ENCODE data around the gene POC1A.
"Not testable (repeated sequence)": the region's sequence is repeated elsewhere in the genome, so short reads cannot be mapped to it uniquely, and the experiment has no call there.

Gene POC1A

GRCh38 chr3:52183786-52184445 lies 29.7 kb upstream of the POC1A start:
- DNase-seq: no peak

DNA sequence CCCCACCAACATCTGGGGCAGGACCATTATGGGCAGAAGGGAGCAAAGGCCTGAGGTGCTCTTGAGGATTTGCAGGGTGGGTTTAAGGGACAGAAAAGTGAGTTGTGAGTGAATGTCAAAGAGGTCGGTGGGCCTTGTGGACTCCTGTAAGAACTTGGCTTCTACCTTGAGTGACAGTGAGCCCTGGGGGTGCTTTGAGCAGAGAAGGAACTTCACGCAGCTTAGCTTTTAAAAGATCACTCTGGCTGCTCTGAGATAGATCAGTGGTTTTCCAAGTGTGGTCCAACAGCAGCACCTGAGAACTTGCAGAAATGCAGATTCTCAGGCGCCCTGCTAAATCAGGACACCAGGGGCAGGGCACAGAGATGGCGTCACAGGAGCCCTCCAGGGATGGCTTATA lies 28.5 kb upstream of the POC1A start:
- DNase-seq: no peak

GRCh38 chr3:52182196-52182595 lies 28.0 kb upstream of the POC1A start:
- DNase-seq: no peak

DNA sequence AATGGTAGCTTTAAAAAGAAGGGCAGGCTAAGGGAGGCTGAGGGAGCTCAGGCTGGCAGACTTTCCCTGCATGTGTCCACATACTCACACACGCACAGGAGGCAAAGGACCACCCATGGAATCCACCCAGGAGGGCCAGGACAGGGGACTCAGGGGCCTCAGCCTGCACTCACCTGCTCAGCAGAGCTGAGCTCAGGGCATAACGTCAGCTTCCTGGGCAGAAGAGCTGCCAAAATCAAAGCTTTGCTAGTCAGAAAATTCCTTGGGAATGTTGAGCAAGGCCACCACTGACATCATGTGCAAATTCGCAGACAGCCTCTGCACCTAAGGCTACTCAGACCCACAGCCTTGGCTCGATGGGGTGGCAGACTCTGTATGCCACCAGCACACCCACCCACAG lies 27.3 kb upstream of the POC1A start:
- no peak for DNase-seq

GRCh38 chr3:52178537-52178936 lies 24.3 kb upstream of the POC1A start:
- DNase-seq: no peak

- not testable (repeated sequence) for DNase-seq
These were observed 23.9 kb upstream of the POC1A start for GRCh38 chr3:52178126-52178525.

DNA sequence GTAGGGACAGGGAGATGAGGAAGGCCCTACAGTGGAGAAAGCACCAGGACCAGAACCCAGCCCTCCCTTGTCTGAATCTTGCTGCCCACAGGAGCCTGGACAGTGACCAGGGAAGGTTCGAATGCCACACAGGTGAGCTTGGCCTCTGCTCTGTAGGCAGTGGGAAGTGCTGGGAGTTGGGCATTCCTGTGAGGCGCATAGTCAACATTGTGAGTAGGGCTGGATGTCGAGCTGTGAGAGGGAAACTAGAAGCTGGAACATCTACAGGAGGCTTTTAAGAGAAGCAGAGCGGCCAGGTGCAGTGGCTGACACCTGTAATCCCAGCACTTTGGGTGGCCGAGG lies 23.4 kb upstream of the POC1A start:
- DNase-seq: no peak

GRCh38 chr3:52176951-52177700 lies 22.9 kb upstream of the POC1A start:
- no peak for DNase-seq

DNA sequence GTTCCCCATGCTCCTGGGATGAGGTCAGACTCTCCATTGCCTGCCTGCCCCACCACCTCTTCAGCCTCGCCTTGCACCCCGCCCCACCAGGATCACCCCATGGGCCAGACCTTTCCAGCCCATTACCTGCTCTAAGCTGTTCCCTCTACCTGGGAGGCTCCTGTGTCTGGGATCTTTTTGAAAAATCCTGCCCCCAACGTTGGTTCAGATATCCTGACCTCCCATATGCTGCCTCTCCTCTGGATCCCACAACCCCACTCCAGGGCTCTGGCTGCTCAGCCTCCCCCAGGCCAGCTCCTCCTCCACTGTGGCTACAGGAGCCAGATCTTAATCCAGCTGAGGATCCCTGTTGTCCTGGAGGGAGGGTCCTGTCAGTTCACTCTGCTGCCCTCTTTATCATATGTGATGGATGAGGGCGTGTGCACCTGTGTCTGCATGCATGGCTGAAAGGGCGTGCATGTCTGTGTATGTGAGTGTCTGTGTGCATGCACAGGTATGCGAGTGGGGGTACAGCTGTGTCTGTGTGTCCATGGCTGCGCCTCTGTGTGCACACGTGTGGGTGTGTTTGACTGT lies 22.0 kb upstream of the POC1A start:
- no peak for DNase-seq

- no peak for DNase-seq
These were observed 21.4 kb upstream of the POC1A start for GRCh38 chr3:52175416-52176179.

- DNase-seq: no peak
These were observed 20.7 kb upstream of the POC1A start for GRCh38 chr3:52174896-52175295.

- no peak for DNase-seq
These were observed 18.9 kb upstream of the POC1A start for GRCh38 chr3:52173101-52173500.

DNA sequence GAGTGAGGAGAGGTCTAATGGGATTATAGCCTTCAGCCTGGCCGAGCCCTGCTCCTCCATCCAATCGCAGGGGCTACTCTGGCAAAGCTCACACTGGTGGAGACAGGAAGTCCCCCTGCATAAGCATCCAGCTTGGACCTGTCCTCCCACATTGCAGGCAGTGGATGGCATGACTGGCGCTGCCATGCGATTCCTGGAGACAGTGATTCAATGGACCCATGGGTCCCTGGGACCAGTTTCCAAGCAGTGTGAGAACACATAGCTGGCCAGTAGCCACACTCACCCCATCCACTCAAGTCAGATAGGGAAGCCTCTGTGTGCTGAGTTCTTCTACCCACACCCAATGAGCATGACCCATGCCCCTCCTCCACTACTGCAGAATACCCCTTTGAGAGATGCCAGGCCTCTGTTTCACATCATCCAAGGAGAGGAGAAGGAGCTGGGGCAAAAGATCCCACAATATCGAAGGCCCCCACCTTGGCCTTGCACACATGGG lies 18.1 kb upstream of the POC1A start:
- DNase-seq: no peak

DNA sequence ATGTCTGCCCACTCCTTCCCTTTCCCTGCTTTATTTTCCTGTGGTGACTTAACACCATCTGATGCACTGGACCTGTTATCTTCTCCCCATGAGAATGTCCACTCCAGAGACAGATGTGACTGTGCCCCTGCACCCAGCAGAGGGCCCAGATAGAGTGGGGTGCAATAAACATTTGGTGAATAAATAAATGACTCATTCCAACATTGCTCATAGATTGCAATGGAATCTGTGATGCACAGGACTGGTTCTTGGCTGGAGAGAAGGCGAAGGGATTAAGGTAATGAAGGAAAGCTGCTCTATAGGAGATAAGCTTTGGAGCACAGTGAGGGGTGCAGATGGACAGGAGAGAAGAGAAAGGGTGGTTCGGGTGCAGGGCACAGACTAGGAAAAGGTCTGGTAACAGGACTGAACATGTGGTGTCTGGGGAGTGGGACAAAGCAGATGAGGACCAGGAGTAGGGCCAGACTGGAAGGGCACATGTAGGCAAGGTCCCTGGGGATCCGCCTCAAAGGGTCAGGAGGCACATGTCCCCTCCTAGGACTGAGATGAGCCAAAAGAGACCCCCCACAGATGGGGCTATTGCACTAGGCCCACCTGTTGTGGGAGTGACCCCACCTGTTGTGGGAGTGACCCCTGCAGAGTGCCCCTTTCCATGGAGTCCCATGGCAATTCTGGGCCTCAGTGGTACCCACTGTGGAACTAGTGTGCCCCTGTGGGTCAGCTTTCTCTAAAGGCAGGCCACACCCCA lies 17.5 kb upstream of the POC1A start:
- DNase-seq: no peak

GRCh38 chr3:52170217-52170616 lies 16.0 kb upstream of the POC1A start:
- not testable (repeated sequence) for DNase-seq

- no peak for DNase-seq
These were observed 13.0 kb upstream of the POC1A start for GRCh38 chr3:52167240-52167639.

DNA sequence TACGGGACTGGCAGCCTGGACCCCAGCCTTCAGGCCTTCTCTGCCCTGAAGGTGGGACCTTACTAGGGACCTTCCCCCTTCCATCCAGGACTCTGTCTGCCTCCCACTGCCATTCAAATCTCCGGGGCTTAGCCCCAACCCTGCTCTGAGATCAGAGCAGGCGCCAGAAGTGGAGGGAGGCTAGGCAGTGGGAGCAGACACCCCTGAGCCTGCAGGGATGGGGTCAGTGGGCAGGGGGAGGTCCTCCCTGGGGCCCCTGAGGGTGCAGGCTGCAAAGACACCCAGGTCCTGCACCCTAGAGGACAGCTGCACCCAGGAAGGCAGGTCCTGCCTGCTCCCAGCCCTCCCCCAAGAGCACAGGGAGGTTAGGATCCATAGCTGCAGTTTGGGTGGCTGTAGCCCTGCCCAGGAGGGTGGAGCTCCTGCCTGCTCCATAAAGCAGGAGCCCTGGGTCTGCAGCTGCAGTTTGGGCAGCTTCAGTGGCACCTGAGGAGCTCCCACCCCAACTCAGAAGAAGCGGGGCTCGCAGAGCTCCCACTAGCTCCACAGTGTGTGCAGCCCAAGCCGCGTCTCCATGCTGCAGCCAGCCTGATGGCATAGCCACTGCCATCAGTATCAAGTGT lies 8.1 kb upstream of the POC1A start:
- DNase-seq: no peak

DNA sequence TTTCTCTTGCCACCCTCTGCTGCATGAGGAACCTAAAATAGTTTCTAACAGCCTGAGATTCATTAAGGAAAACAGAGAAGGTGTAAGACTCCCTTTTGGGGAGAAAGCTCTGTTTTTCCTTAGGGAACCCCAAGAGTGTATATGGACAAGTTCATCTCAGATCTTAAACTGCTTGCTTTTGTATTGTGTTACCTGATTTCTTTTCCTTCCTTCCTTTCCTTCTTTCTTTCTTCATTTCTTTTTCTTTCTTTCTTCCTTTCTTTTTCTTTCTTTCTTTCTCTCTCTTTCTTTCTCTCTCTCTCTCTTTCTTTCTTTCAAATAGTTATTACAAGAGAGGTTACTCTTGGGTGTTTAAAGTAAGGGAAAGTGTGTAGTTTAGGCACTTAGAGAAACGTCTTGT lies 5.3 kb upstream of the POC1A start:
- no peak for DNase-seq

- DNase-seq: no peak
These were observed 1.7 kb upstream of the POC1A start for GRCh38 chr3:52155912-52156311.

DNA sequence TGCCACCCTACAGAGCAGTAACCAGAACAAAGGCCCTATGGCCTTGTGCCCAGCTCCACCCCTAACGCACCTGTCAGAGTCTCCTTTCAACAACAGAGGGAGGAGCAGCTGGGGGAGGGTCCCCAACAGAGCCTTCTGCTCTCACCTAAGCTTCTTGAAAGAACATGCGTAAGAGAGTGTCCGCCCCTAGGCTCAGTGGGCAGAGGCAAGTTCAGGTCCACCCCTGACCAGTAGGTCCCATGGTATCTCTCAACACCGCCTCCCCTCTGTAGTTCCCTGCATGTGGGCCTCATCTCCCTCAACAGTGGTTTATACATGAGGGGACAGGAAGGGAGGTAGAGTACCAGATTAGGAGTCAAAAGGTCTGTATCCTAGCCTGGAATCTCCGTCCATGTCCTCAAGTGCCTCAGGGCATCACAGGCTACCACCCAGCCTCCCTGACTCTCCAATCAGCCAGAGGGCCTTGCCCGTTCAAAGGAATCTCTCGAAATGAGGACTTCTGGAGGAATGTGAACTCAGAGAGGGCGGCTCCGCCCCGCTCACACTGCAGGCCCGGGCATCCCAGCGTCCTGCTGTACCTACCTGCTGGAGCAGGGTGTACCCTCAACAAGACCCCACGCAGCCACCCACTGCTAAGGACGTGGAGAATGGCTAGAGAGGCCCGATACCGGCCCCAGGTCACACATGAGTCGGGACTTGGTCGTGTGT lies 680 bp downstream of the POC1A start:
- peak; percentile 23 for DNase-seq

DNA sequence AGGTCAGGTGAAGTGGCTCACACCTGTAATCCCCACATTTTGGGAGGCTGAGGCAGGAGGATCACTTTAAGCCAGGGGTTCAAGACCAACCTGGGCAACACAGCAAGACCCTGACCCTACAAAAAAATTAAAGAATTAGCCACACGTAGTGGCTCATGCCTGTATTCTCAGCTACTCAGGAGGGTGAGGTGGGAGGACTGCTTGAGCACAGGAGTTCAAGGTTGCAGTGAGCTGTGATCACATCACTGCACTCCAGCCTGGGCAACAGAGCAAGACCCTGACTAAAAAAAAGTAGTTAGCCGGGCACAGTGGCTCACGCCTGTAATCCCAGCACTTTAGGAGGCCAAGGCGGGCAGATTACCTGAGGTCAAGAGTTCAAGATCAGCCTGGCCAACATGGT lies 2.2 kb downstream of the POC1A start:
- not testable (repeated sequence) for DNase-seq

GRCh38 chr3:52150860-52151259 lies 3.4 kb downstream of the POC1A start:
- DNase-seq: no peak

All from activated CD4-positive, alpha-beta T cell treated with anti-CD3 and anti-CD28 coated beads, Interleukin-10, Interleukin-2, amounts not matched to agents 100 ng/mL and 50 ng/mL, durations not matched to agents 16 hours and 8 hours (primary cell).